RWPE1 (cell line): ENCODE data around the gene LDB1.
A peak's percentile ranks its signal among the peaks of the same experiment; 100 is the strongest.

Experiments
- CTCF ChIA-PET: fragments of 350-600 bp; sonication (Branson Sonifier 250); formaldehyde crosslinking; extraction: SDS; loops from one replicate; lab custom pipeline; 2021; lab: Yijun Ruan, JAX
- POLR2A ChIA-PET: fragments of 400-600 bp; formaldehyde crosslinking; extraction: SDS; loops from one replicate; lab custom pipeline; 2020; ENCODE audit warnings: antibody characterized with exemption; ENCODE audit not compliant: low non-redundant PET; lab: Yijun Ruan, JAX
- DNase-seq: peaks from one replicate; pipeline ENCODE4 v3.0.0; 2012; ENCODE audit warnings: low spot score
- H3K27ac ChIP-seq: fragments of 450-650 bp; 2 replicates; pipeline ENCODE4 v1.5.1; 2017
- CTCF ChIP-seq: fragments of 450-650 bp; conservative IDR thresholded peaks from 2 replicates; pipeline ENCODE4 v1.5.1; 2017; ENCODE audit warnings: low read depth, mild to moderate bottlenecking

LDB1 gene

GRCh38 chr10:102069071-102069470 lies 51.1 kb downstream of the LDB1 start:
- no peak for TF ChIP-seq CTCF
- H3K27ac ChIP-seq, result peak overlapping the region; percentile 43
- ChIA-PET CTCF (interaction anchor here (0.5 to 0.6 kb wide), 3 partner anchors 16 to 92 kb away, joined by 3 to 4 read pairs (median 4); no protein-coding TSS in a partner anchor), POLR2A (no interaction called here)
- DNase-seq, result no peak

- no peak for DNase-seq
- ChIA-PET POLR2A (no interaction called here), CTCF (interaction anchor here (0.6 to 1.3 kb wide), 3 partner anchors 13 to 305 kb away, joined by 3 to 4 read pairs (median 3); no protein-coding TSS in a partner anchor)
- TF ChIP-seq CTCF, result no peak
- peak overlapping the region; percentile 43 for H3K27ac ChIP-seq
Observed at GRCh38 chr10:102068216-102068615, 52.0 kb downstream of the LDB1 start.

- CTCF ChIA-PET, result interaction anchor here (0.5 to 2.1 kb wide), 5 partner anchors 10 to 839 kb away, joined by 3 to 8 read pairs (median 3); no protein-coding TSS in a partner anchor
- POLR2A ChIA-PET, result interaction anchor here (0.5 to 0.6 kb wide), 5 partner anchors 11 to 1289 kb away, joined by 3 to 7 read pairs (median 6); no protein-coding TSS in a partner anchor
- H3K27ac ChIP-seq, result peak overlapping the region; percentile 86
- no peak for DNase-seq
- no peak for TF ChIP-seq CTCF
Observed at GRCh38 chr10:102067091-102067916, 52.9 kb downstream of the LDB1 start.

GRCh38 chr10:102066399-102067088 lies 53.6 kb downstream of the LDB1 start:
- ChIA-PET POLR2A (interaction anchor here (0.5 to 1.0 kb wide), 5 partner anchors 11 to 1290 kb away, joined by 3 to 6 read pairs (median 4); no protein-coding TSS in a partner anchor), CTCF (interaction anchor here (0.5 to 2.1 kb wide), 4 partner anchors 9 to 393 kb away, joined by 3 to 8 read pairs (median 4); no protein-coding TSS in a partner anchor)
- H3K27ac ChIP-seq, result peak overlapping the region; percentile 86
- no peak for DNase-seq
- no peak for TF ChIP-seq CTCF

- ChIA-PET CTCF (interaction anchor here (0.7 to 2.1 kb wide), 3 partner anchors 47 to 225 kb away, joined by 4 to 8 read pairs (median 5); no protein-coding TSS in a partner anchor), POLR2A (interaction anchor here (0.8 to 1.0 kb wide), 2 partner anchors 10 to 53 kb away, joined by 4 read pairs; no protein-coding TSS in a partner anchor)
- TF ChIP-seq CTCF, result no peak
- peak overlapping the region; percentile 86 for H3K27ac ChIP-seq
- DNase-seq, result no peak
Observed at GRCh38 chr10:102065561-102066398, 54.4 kb downstream of the LDB1 start.
